Small intestine (tissue), 7 donors: ENCODE results near the gene NIPAL3. TPM values are rescaled to one million over a fixed set of nuclear protein-coding genes. Genes with fewer than 3 reads are reported as not detected.

Source experiments
- DNase-seq, 2 donors: peaks; one replicate each; pipeline versions ENCODE4 v3.0.0 to v3.0.0-alpha.2; 2013
- FAIRE-seq: peaks from 2 replicates; lab custom pipeline; 2012; peaks lifted over from hg19 to GRCh38; lab: Jason Lieb, UNC
- H3K27ac ChIP-seq, 3 donors: one replicate each; pipeline ENCODE4 v1.5.1; 2013; ENCODE audit warnings: low read length in 2 of 3, mild to moderate bottlenecking in 2 of 3, control low read depth in 1 of 3, inconsistent platforms in 1 of 3, low read depth in 1 of 3, moderate library complexity in 1 of 3
- H3K27me3 ChIP-seq, 3 donors: one replicate each; pipeline ENCODE4 v1.6.1; 2013; ENCODE audit warnings: low read length in 3 of 3, inconsistent platforms in 1 of 3; ENCODE audit not compliant: control insufficient read depth in 3 of 3, insufficient read depth in 3 of 3
- H3K36me3 ChIP-seq, 3 donors: one replicate each; pipeline ENCODE4 v1.6.1; 2013; ENCODE audit warnings: low read length in 3 of 3, inconsistent platforms in 1 of 3, low read depth in 1 of 3, mild to moderate bottlenecking in 1 of 3, moderate library complexity in 1 of 3; ENCODE audit not compliant: control insufficient read depth in 3 of 3, insufficient read depth in 2 of 3
- H3K4me1 ChIP-seq, 3 donors: one replicate each; pipeline ENCODE4 v1.6.1; 2013; ENCODE audit warnings: low read length in 2 of 3, inconsistent platforms in 1 of 3, low read depth in 1 of 3, mild to moderate bottlenecking in 1 of 3, moderate library complexity in 1 of 3; ENCODE audit not compliant: control insufficient read depth in 3 of 3, insufficient read depth in 2 of 3
- H3K4me3 ChIP-seq, 3 donors: one replicate each; pipeline ENCODE4 v1.5.1; 2013; ENCODE audit warnings: low read length in 3 of 3, control low read depth in 1 of 3, inconsistent platforms in 1 of 3, low read depth in 1 of 3, mild to moderate bottlenecking in 1 of 3, moderate library complexity in 1 of 3
- H3K9me3 ChIP-seq, 2 donors: one replicate each; pipeline ENCODE4 v1.6.1; 2013; ENCODE audit warnings: low read depth in 1 of 2, low read length in 1 of 2; ENCODE audit not compliant: control insufficient read depth in 2 of 2, insufficient read depth in 1 of 2
- WGBS, 3 donors: extraction: QIAGEN DNeasy Blood & Tissue Kit; methylation state at CpG; one replicate each; pipeline ENCODE4 v1.1.7; 2013; 5-methylcytosine and 5-hydroxymethylcytosine counted together
- polyA plus RNA-seq, 4 donors: library from polyadenylated mRNA; stranded (reverse) in 3 of 4; unstranded in 1 of 4; fragments of 200-250 nt in 3 of 4; fragments of 120-200 nt in 1 of 4; gene quantifications; one replicate each; pipeline versions ENCODE4 v1.2.1 to v1.2.3, GENCODE V29; 2013
- donor health status: healthy with polysubstance abuse.
- donor health status: control.
- donor health status: control.
- donor health status: Bipolar disorder and iron deficiency.
- donor health status: healthy.

NIPAL3 gene
- polyA plus RNA-seq, 4 donors, result 4.9 to 16.4 (median 13.3) TPM

- peaks cover 3 to 28% (median 5%) of the 10 kb centered on the region in 3 donors for H3K36me3 ChIP-seq
- no peak for FAIRE-seq
- 77 to 81% (median 80%) methylated on average over 4 of the region's 4 CpGs for WGBS, 3 donors
These were observed 4.9 kb downstream of the NIPAL3 start for GRCh38 chr1:24420547-24420946.

GRCh38 chr1:24421502-24421901, 5.9 kb downstream of the NIPAL3 start:
- Histone ChIP-seq H3K4me1 (peaks cover 3 to 30% (median 3%) of the 10 kb centered on the region in 3 donors), H3K4me3 (no peak overlapping the region), H3K27ac (no peak overlapping the region), H3K36me3 (peaks cover 3 to 28% (median 5%) of the 10 kb centered on the region in 3 donors), H3K27me3 (no peaks in the 10 kb centered on the region), H3K9me3 (no peaks in the 10 kb centered on the region)
- 92 to 95% (median 94%) methylated on average over 2 of the region's 2 CpGs for WGBS, 3 donors
- no peak for DNase-seq
- no peak for FAIRE-seq

More at GRCh38 chr1:24420547-24420946, 4.9 kb downstream of the NIPAL3 start:
- no peak overlapping the region for H3K4me3 ChIP-seq
- no peak overlapping the region for H3K27ac ChIP-seq
- no peaks in the 10 kb centered on the region for H3K27me3 ChIP-seq
- H3K4me1 ChIP-seq, result peaks cover 3 to 23% (median 3%) of the 10 kb centered on the region in 3 donors
- no peaks in the 10 kb centered on the region for H3K9me3 ChIP-seq
- DNase-seq, result no peak

GRCh38 chr1:24424207-24424606, 8.6 kb downstream of the NIPAL3 start:
- no peak for FAIRE-seq
- WGBS, 3 donors, result 67 to 74% (median 71%) methylated on average over 5 of the region's 5 CpGs

DNA sequence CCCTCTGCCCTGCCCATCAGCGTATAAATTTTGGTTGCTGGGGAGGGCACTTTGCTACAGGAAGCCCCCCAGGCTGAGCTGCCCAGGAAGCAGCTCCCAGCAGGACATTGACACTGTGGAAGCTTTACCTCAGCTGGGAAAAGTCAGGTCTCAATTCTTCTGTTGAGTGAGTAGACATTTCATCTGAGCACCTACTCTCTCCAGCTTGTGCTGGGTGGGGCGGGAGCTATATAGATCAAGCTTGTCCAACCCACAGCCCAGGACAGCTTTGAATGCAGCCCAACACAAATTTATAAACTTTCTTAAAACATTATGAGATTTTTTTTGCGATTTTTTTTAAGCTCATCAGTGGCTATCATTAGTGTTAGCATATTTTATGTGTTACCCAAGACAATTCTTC, 9.4 kb downstream of the NIPAL3 start:
- Histone ChIP-seq H3K27ac (no peak overlapping the region), H3K9me3 (no peaks in the 10 kb centered on the region), H3K4me1 (peaks cover 0 to 21% (median 3%) of the 10 kb centered on the region in 3 donors), H3K4me3 (no peak overlapping the region), H3K27me3 (no peaks in the 10 kb centered on the region), H3K36me3 (peaks cover 2 to 28% (median 3%) of the 10 kb centered on the region in 3 donors)
- FAIRE-seq (no peak), DNase-seq (peak in 1 of 2 donors; percentile 43)
- WGBS, 3 donors, result 53 to 79% (median 72%) methylated on average over 3 of the region's 3 CpGs

More at GRCh38 chr1:24424207-24424606, 8.6 kb downstream of the NIPAL3 start:
- no peak for DNase-seq
- H3K4me1 ChIP-seq, result peaks cover 0 to 21% (median 3%) of the 10 kb centered on the region in 3 donors
- no peaks in the 10 kb centered on the region for H3K27me3 ChIP-seq
- no peak overlapping the region for H3K27ac ChIP-seq
- peaks cover 3 to 36% (median 5%) of the 10 kb centered on the region in 3 donors for H3K36me3 ChIP-seq
- H3K4me3 ChIP-seq, result no peak overlapping the region
- H3K9me3 ChIP-seq, result no peaks in the 10 kb centered on the region

DNA sequence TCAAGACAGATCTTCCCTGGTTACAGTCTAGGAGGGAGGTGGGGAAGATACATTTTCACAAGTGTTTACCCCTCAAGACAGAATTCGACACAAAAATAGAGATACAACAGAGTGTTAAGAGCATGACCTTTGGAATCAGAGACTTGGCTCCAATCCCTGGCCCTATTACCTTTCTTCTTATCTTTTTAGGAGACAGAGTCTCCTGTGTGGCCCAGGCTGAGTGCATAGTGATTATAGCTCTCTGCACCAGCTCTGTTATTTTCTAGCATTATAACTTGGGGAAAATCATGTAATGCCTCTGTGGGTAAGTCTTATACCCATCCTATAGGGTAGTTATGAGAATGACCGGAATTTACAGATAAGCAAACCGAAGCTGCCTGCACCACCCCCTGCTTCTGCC, 9.8 kb downstream of the NIPAL3 start:
- Histone ChIP-seq H3K4me3 (no peak overlapping the region), H3K27ac (no peak overlapping the region), H3K4me1 (peaks cover 0 to 21% (median 3%) of the 10 kb centered on the region in 3 donors), H3K36me3 (peaks cover 0 to 24% (median 2%) of the 10 kb centered on the region in 3 donors), H3K27me3 (no peaks in the 10 kb centered on the region), H3K9me3 (no peaks in the 10 kb centered on the region)
- FAIRE-seq, result no peak
- DNase-seq, result peak; percentile 53 to 77
- 15 to 53% (median 32%) methylated on average over 3 of the region's 3 CpGs for WGBS, 3 donors

DNA sequence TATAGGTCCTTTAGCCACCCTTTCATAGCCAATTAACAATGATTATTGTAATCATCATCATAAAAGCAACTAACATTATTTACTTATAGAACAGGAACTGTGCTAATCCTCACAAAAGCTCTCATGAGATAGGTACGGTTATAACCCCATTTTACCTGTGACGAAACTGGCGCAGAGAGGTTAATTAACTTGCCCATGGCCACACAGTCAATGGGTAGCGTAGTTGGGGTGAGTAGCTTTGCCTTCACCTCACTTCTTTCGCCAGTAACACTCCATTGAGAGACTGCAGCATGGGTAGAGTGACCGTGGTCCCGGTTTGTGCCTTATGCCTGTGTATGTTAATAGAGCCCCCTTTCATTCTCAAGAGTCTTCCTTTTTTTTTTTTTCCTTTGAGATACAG, 10.3 kb downstream of the NIPAL3 start:
- H3K36me3 ChIP-seq, result peaks cover 0 to 24% (median 2%) of the 10 kb centered on the region in 3 donors
- H3K27me3 ChIP-seq, result no peaks in the 10 kb centered on the region
- FAIRE-seq (no peak), DNase-seq (no peak)
- H3K27ac ChIP-seq, result peak overlapping the region in 1 of 3 donors; percentile 36
- H3K4me3 ChIP-seq, result no peak overlapping the region
- peaks cover 0 to 21% (median 3%) of the 10 kb centered on the region in 3 donors for H3K4me1 ChIP-seq
- no peaks in the 10 kb centered on the region for H3K9me3 ChIP-seq
- 51 to 73% (median 67%) methylated on average over 7 of the region's 7 CpGs for WGBS, 3 donors

DNA sequence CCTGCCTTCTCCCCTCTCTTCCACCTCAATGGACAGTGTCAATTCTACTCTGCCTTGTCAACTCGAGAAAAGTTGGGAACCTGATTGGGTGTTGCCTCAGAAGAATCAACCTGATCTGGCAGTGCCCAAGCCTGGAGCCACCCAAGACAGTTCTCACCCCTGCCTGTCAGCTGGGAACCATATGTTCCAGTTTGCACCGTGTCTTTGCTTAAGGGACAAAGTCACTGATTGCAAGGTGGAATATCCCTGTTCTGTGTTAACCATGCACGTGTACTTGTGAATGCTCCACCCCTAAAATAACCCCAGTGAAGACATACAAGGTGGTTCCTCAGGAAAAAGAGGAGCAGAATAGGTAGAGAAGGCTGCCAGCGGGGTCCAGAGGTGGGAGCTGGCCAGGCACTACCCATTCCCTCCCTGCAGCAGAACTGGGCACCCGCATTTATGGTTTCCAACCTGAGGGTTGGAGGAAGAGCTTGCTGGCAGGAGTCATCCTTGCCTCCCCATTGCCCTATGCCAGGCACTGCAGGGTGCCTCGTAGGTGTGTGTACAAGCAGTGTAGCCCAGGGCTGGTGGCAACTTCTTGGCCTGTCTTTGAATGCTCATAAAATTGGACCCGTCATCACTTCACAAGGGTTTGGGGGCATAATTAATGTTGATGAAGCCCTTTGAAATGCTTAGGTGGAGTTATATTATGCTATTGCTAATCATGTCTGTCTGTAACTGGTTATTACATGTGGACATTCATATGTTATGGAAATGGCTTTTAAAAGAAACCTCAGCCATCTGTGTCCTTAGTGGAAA, 11.3 kb downstream of the NIPAL3 start:
- H3K9me3 ChIP-seq, result no peaks in the 10 kb centered on the region
- peak overlapping the region in 1 of 3 donors; percentile 4 for H3K27ac ChIP-seq
- FAIRE-seq (no peak), DNase-seq (peak; percentile 35 to 73)
- H3K4me3 ChIP-seq, result no peak overlapping the region
- peaks cover 0 to 21% (median 3%) of the 10 kb centered on the region in 3 donors for H3K4me1 ChIP-seq
- WGBS, 3 donors, result 66 to 83% (median 68%) methylated on average over 7 of the region's 7 CpGs
- no peaks in the 10 kb centered on the region for H3K27me3 ChIP-seq
- H3K36me3 ChIP-seq, result peaks cover 0 to 19% (median 0%) of the 10 kb centered on the region in 3 donors

DNA sequence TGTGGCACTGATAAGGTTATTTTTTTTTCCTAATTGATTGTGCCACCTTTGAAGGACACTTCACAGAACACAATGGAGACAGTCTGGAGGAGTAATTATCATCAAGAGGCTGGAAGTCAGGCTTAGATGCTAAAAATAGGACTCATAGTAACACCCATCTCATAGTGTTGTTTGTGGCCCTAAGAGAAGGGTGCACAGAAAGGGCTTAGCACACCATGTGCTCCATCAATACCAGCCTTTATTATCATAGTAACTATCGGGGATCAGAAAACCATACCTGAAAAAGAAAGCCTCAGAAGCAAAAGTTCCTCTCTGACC, 11.9 kb downstream of the NIPAL3 start:
- Histone ChIP-seq H3K27me3 (no peaks in the 10 kb centered on the region), H3K4me1 (peaks cover 0 to 21% (median 3%) of the 10 kb centered on the region in 3 donors), H3K4me3 (no peak overlapping the region), H3K36me3 (peaks cover 0 to 17% (median 0%) of the 10 kb centered on the region in 3 donors), H3K9me3 (no peaks in the 10 kb centered on the region), H3K27ac (no peak overlapping the region)
- DNase-seq (no peak), FAIRE-seq (no peak)
- WGBS, 3 donors, result 71 to 89% (median 80%) methylated on average over 1 of the region's 1 CpG
